Esophagus squamous epithelium (tissue), 5 donors: ENCODE results near the gene TOX2. TPM values are rescaled to one million over a fixed set of nuclear protein-coding genes. Genes with fewer than 3 reads are reported as not detected.

Experiments used
- DNase-seq: peaks from one replicate; lab custom pipeline; 2025; lab: John Stamatoyannopoulos, UW
- H3K27ac ChIP-seq, 4 donors: fragments of 200-600 bp; sonication (generic); one replicate each; pipeline ENCODE4 v1.5.1; 2016 to 2019; ENCODE audit warnings: mild to moderate bottlenecking in 1 of 4
- H3K27me3 ChIP-seq, 4 donors: fragments of 200-600 bp; sonication (generic); 1 replicate in 3 of 4; 2 replicates in 1 of 4; pipeline versions ENCODE4 v1.5.1 to v1.6.0; 2017 to 2021; ENCODE audit warnings: antibody characterized with exemption in 1 of 4
- H3K36me3 ChIP-seq, 3 donors: fragments of 200-600 bp; sonication (generic); one replicate each; pipeline ENCODE4 v1.5.1; 2016 to 2019
- H3K4me1 ChIP-seq, 3 donors: fragments of 200-600 bp; sonication (generic); one replicate each; pipeline ENCODE4 v1.5.1; 2017 to 2019
- H3K4me3 ChIP-seq, 4 donors: fragments of 200-600 bp; sonication (generic); 1 replicate in 3 of 4; 2 replicates in 1 of 4; pipeline ENCODE4 v1.5.1; 2016 to 2019; ENCODE audit warnings: mild to moderate bottlenecking in 2 of 4, moderate library complexity in 1 of 4
- H3K9me3 ChIP-seq, 3 donors: fragments of 200-600 bp; sonication (generic); one replicate each; pipeline ENCODE4 v1.5.1; 2016 to 2019
- CTCF ChIP-seq, 6 experiments: fragments of 450-650 bp in 4 of 6; fragments of 200-600 bp in 2 of 6; sonication (generic) in 2 of 6; IDR thresholded peaks; one replicate each; pipeline ENCODE4 v1.5.1; 2016 to 2019; ENCODE audit warnings: antibody characterized with exemption in 6 of 6, mild to moderate bottlenecking in 4 of 6, moderate library complexity in 4 of 6
- POLR2A ChIP-seq, 4 donors: fragments of 450-650 bp; IDR thresholded peaks; one replicate each; pipeline ENCODE4 v1.6.1; 2017; ENCODE audit warnings: antibody characterized with exemption in 4 of 4, mild to moderate bottlenecking in 4 of 4, moderate library complexity in 3 of 4
- WGBS, 2 donors: methylation state at CpG; one replicate each; pipeline ENCODE4 v1.1.5; 2018; 5-methylcytosine and 5-hydroxymethylcytosine counted together
- intact Hi-C: fragments of 100-400 bp; cut with DNase I; formaldehyde crosslinking; loops from one replicate; pipeline ENCODE4 v1.15.0; 2022
- small RNA-seq, 4 donors: library from RNA; depleted of rRNA; stranded (forward); fragments of <200 nt; gene quantifications; one replicate each; pipeline ENCODE3, GENCODE V24; 2016
- total RNA-seq, 4 donors: library from RNA; depleted of rRNA; stranded (reverse); fragments of >200 nt; gene quantifications; one replicate each; pipeline ENCODE4 v1.1.0, GENCODE V29; 2016
- donor health status: DM: yes; HTN: yes; CAD: no.

TOX2 gene
- total RNA-seq, 4 donors from 2014 or later, result 0.99 to 22.9 (median 3.1) TPM

DNA sequence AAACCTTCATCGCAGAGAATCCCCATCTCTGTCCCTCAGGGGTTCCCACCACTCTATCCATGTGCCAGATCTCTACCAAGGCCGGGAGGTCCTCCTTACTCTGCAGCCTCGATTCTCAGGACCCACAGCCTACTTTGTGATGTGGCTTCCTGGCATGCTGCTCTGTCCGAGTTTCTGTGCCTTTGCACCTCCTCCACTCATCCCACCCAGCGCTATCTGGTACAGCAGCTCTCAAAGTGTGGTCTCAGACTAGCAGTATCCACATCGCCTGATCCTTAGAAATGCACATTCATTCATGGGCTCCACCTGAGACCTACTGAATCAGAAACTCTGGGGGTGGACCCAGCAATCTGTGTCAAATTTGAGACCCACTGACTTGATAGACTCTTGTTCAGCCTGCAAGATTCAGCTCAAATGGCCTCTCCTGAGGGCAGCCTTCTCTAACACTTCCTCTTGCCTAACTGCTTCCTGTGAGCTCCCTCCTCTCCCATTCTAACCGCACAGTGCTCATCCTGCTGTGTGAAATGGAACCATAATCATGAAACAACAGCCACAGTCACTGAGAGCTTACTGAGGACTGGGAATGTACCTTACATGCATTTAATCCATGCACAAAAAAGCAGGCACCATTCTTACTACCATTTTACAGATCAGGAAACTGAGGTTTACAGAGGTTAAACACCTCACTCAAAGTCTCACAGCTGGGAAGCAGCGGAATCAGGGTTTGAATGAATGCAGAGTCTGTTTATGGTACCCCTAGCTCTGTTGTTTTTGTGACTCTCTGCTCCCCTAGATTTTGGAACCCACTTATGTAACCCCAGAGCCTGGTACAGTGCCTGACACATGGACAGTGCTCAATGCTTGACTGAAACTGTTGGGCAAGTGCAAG, 202.9 kb downstream of the TOX2 start:
- DNase-seq, result no peak
- Histone ChIP-seq H3K4me1 (peaks cover 0 to 22% (median 2%) of the 10 kb centered on the region in 3 donors), H3K9me3 (no peaks in the 10 kb centered on the region), H3K36me3 (no peaks in the 10 kb centered on the region), H3K27ac (peak overlapping the region in 3 of 4 donors; percentile 0 to 25 (median 10)), H3K4me3 (no peak overlapping the region), H3K27me3 (peaks cover 0 to 40% (median 0%) of the 10 kb centered on the region in 4 donors)
- WGBS, 2 donors, result 78 to 82% methylated on average over 7 to 8 of the region's 8 CpGs
- TF ChIP-seq POLR2A (IDR thresholded peaks at IDR 0.05) (no peak), CTCF (IDR thresholded peaks at IDR 0.05) (no peak)
- intact Hi-C loops, result loop anchor here (5.0 to 10.0 kb wide), 2 partner anchors 75 to 197 kb away; partner anchors contain the start of gene FITM2

DNA sequence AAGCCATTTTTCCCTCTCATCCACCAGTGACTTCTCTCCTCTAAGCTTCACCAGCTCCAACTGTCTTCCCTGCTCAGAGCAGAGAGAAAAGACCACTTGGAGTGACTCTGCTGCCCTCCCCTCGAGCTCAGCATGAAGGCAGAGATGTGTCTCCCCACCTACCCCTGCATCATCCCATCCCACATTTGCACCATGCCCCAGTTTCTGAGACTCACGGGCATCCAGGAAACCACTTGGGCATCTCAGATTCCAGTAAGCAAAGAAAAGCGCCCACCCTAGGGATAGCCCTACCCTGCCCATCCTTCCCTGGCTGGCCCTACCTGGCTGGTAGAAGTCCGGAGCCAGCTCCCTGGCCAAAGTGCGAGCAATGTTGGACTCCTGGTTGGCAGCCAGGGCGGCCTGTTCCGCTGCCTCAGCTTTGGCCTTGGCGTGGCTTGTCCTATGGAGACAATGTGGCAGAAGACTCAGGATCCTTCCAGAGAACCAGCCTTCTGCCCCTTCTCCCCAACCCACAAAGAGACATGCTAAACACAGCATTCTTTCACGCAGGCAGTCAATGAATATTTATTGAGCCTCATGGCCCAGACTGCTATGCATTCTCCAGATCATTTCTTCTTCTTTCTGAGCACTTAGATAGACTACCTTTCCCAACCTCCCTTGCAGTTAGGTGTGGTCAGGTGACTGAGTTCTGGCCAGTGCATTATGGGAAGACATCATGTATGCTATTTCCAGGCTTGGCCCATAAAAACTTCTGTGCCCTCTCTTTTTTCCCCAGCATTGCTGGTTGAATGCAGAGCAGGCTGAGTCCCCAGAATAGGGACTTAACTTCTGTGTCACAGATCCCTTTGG, 203.8 kb downstream of the TOX2 start:
- Histone ChIP-seq H3K27me3 (peaks cover 0 to 47% (median 0%) of the 10 kb centered on the region in 4 donors), H3K36me3 (no peaks in the 10 kb centered on the region), H3K4me3 (no peak overlapping the region), H3K4me1 (peaks cover 0 to 18% (median 2%) of the 10 kb centered on the region in 3 donors), H3K9me3 (no peaks in the 10 kb centered on the region), H3K27ac (peak overlapping the region in 1 of 4 donors; percentile 16)
- intact Hi-C loops, result loop anchor here (5.0 to 10.0 kb wide), 2 partner anchors 74 to 196 kb away; partner anchors contain the start of gene FITM2
- no peak for TF ChIP-seq POLR2A (IDR thresholded peaks at IDR 0.05)
- TF ChIP-seq CTCF (IDR thresholded peaks at IDR 0.05), result no peak
- 76 to 93% methylated on average over 4 to 9 of the region's 9 CpGs for WGBS, 2 donors
- DNase-seq, result no peak

Small RNAs within 50 kb of the gene (small RNA-seq; reads per million reads assigned to genes)
- 0 reads per million in 4 donors for gene RN7SL443P

Other genes starting within 250 kb of the TOX2 start
- 10 to 100 TPM in 2 of 4 donors, 1 to 10 TPM in 2; 3.1 to 19.9 (median 11.9) TPM for gene MYBL2, start 247.7 kb upstream of the TOX2 start, total RNA-seq
- not detected for gene GTSF1L, start 187.8 kb upstream of the TOX2 start, total RNA-seq